Large intestine (tissue), 12 donors: ENCODE data around the gene OR8G5. TPM values are rescaled to one million over a fixed set of nuclear protein-coding genes. Genes with fewer than 3 reads are reported as not detected.
"Not testable (repeated sequence)": the region's sequence is repeated elsewhere in the genome, so short reads cannot be mapped to it uniquely, and the experiment has no call there.

Source experiments
- DNase-seq, 2 donors: peaks; one replicate each; pipeline versions ENCODE4 v3.0.0 to v3.0.0-alpha.2; 2013
- H3K27ac ChIP-seq: one replicate; pipeline ENCODE4 v1.5.1; 2013; ENCODE audit warnings: low read length
- H3K27me3 ChIP-seq: 2 replicates; pipeline ENCODE4 v1.6.1; 2013; ENCODE audit warnings: low read length; ENCODE audit not compliant: control insufficient read depth, insufficient read depth
- H3K36me3 ChIP-seq: 2 replicates; pipeline ENCODE4 v1.6.1; 2013; ENCODE audit warnings: low read length; ENCODE audit not compliant: control insufficient read depth, insufficient read depth
- H3K4me1 ChIP-seq: one replicate; pipeline ENCODE4 v1.6.1; 2013; ENCODE audit warnings: low read length; ENCODE audit not compliant: control insufficient read depth, insufficient read depth
- H3K4me3 ChIP-seq: one replicate; pipeline ENCODE4 v1.5.1; 2013; ENCODE audit warnings: low read length
- H3K9me3 ChIP-seq: one replicate; pipeline ENCODE4 v1.6.1; 2013; ENCODE audit warnings: mild to moderate bottlenecking, low read depth, low read length, moderate library complexity; ENCODE audit not compliant: control insufficient read depth
- WGBS: methylation state at CpG from one replicate; pipeline ENCODE4 v1.1.5; 2013; ENCODE audit warnings: low lambda C conversion rate; ENCODE audit not compliant: insufficient coverage; 5-methylcytosine and 5-hydroxymethylcytosine counted together
- long read RNA-seq, 11 donors: transcript quantifications; one replicate each; lab custom pipeline, GENCODE V29; 2026
- polyA plus RNA-seq: library from polyadenylated mRNA; unstranded; fragments of 120-200 nt; gene quantifications from one replicate; pipeline ENCODE4 v1.2.1, GENCODE V29; 2013

OR8G5 gene, protein sequence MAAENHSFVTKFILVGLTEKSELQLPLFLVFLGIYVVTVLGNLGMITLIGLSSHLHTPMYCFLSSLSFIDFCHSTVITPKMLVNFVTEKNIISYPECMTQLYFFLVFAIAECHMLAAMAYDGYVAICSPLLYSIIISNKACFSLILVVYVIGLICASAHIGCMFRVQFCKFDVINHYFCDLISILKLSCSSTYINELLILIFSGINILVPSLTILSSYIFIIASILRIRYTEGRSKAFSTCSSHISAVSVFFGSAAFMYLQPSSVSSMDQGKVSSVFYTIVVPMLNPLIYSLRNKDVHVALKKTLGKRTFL
- polyA plus RNA-seq, result not detected
- long read RNA-seq, donor 1, result 0 reads
- long read RNA-seq, donor 2, result 0 reads
- long read RNA-seq, donor 3, result 0 reads
- long read RNA-seq, donor 4, result 0 reads
- long read RNA-seq, donor 5, result 0 reads
- long read RNA-seq, donor 6, result 0 reads
- long read RNA-seq, donor 7, result 0 reads
- long read RNA-seq, donor 8, result 0 reads
- long read RNA-seq, donor 9, result 0 reads
- long read RNA-seq, donor 10, result 0 reads
- long read RNA-seq, donor 11, result 0 reads

DNA sequence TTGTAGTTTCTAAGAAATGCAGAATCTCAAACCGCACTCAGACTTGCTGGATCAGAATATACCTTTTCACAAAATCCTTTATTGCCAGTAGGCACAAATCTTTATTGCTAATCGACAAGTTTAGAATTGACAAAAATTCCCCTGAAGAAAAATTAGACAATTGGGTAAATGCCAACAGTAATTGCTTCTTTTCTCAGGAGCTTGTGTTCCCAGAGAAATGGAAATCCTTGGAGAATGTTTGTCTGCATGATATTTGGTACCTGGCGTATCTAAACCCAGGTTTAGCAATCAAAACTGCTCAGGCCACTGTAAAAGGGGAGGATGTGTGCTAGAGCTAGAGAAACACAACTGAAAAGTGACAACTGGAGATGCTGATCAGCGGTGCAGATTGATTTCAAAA lies at the start of gene OR8G5:
Gene OR8G5 (plus strand): TSS at position 301 of the 400 bp plus-strand sequence. CDS start 8,556 bp downstream, outside the sequence.
- Histone ChIP-seq H3K9me3 (no peaks in the 10 kb centered on the region), H3K4me3 (no peak within 1 kb of the TSS), H3K36me3 (no peaks in the 10 kb centered on the region), H3K27me3 (no peaks in the 10 kb centered on the region), H3K4me1 (no peaks in the 10 kb centered on the region), H3K27ac (no peak within 1 kb of the TSS)
- WGBS, result no CpG with 5 or more reads among the region's 4 CpGs
- DNase-seq, result no peak

DNA sequence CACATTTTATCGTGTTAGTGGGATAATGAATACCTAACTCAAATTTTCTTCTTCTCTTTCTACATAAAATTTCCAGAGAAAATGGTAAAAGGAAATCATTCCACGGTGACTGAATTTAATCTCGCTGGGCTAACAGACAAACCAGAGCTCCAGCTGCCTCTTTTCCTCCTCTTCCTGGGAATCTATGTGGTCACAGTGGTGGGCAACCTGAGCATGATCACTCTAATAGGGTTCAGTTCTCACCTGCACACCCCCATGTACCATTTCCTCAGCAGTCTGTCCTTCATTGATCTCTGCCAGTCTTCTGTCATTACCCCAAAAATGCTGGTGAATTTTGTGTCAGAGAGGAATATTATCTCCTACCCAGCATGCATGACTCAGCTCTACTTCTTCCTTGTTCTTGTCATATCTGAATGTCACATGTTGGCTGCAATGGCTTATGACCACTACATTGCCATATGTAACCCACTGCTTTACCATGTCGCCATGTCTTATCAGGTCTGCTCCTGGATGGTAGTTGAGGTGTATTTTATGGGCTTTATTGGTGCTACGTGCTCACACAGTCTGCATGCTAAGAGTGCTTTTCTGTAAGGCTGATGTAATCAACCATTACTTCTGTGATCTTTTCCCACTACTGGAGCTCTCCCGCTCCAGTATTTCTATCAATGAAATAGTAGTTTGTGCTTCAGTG lies 48.9 kb upstream of the OR8G5 start:
- WGBS, result 100% methylated on average over 1 of the region's 6 CpGs
- no peak for DNase-seq
- no peaks in the 10 kb centered on the region for H3K36me3 ChIP-seq
- H3K27me3 ChIP-seq, result no peaks in the 10 kb centered on the region
- H3K4me3 ChIP-seq, result no peak overlapping the region
- H3K9me3 ChIP-seq, result no peaks in the 10 kb centered on the region
- H3K4me1 ChIP-seq, result no peaks in the 10 kb centered on the region
- no peak overlapping the region for H3K27ac ChIP-seq

DNA sequence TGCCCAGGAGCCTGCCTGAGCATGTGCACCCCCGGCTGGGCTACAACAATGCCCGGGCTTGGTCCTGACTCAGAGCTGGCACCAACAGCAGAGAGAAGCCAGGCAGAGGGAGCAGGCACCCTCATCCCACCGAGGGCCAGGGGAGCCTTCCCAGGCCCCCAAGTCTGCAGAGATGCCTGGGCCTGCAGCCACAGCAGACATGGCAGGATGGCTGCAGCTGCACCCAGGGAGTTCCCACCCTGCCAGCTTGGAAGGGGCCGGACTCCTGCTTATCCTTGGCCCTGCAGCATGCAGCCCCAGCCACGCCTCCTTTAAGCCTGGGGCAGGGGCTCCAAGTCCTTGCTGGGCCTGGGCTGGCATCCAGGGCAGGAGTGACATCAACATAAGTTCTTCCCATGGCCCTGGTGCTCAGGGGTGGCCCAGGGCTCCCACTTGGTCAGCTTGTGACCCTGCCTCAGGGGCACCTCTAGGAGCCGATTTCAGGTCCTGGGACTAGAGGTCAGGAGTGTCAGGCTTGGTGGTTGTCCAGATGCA lies 46.3 kb upstream of the OR8G5 start:
- Histone ChIP-seq H3K27me3 (no peaks in the 10 kb centered on the region), H3K36me3 (no peaks in the 10 kb centered on the region), H3K4me3 (no peak overlapping the region), H3K4me1 (no peaks in the 10 kb centered on the region), H3K9me3 (no peaks in the 10 kb centered on the region), H3K27ac (no peak overlapping the region)
- WGBS, result no CpG with 5 or more reads among the region's 6 CpGs
- no peak for DNase-seq

DNA sequence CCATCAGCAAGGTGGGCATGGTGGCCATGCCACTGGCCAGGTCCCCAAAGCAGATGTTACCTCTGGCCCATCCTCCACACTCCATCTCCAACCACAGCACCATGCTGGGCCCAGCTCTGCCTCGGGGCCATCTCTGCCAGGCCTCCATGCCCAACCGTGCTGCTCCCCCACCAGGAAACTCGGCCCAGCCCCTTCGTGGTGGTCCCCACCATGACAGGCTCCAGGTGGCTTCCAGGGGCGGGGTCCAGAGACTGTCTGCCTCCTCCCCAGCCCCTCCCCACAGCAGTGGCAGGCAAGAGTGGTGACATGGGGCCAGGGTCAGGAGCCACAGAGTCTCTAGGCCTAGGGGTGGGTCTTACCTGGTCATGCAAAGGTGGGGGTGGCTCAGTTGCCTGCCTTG lies 45.8 kb upstream of the OR8G5 start:
- H3K4me3 ChIP-seq, result no peak overlapping the region
- H3K4me1 ChIP-seq, result no peaks in the 10 kb centered on the region
- H3K36me3 ChIP-seq, result no peaks in the 10 kb centered on the region
- no peak overlapping the region for H3K27ac ChIP-seq
- DNase-seq, result no peak
- no peaks in the 10 kb centered on the region for H3K27me3 ChIP-seq
- H3K9me3 ChIP-seq, result no peaks in the 10 kb centered on the region
- WGBS, result no CpG with 5 or more reads among the region's 5 CpGs

DNA sequence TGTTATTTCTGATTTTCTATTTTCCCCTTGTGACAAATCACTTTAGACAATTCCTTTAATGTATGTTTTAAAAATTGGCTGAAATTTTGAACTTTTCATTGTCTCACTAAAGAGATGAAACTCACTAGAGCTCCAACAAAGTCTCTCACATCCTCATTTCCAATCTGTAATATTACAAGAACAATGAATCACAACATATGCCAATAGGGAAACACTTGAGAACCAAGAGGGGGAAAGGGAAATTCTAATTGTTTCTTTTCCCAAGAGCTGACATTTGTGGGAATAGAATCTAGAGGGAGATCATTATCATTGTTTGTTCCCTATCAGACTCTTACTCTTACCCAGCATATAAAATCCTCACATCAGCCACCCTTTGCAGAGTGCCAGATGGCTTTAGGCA lies 44.9 kb upstream of the OR8G5 start:
- no peaks in the 10 kb centered on the region for H3K27me3 ChIP-seq
- no peaks in the 10 kb centered on the region for H3K9me3 ChIP-seq
- H3K27ac ChIP-seq, result no peak overlapping the region
- no peaks in the 10 kb centered on the region for H3K36me3 ChIP-seq
- H3K4me1 ChIP-seq, result no peaks in the 10 kb centered on the region
- no peak overlapping the region for H3K4me3 ChIP-seq
- no peak for DNase-seq

DNA sequence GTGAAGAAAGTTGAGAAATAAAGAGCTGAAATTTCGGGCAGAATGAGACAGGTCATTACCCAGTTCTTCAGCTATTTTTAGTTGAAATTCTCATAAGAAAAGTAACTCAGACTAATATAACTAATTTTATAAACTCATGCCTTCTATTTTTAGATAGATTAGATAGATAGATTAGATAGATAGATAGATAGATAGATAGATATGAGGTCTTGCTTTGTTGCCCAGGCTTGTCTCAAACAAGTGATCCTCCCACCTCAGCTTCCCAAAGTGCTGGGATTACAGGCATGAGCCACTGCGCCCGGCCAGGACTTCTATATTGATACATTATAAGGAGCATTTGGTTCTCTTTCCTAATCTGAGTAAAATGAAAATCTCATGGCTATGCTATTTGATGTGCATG lies 42.1 kb upstream of the OR8G5 start:
- no peak for DNase-seq
- Histone ChIP-seq H3K4me3 (no peak overlapping the region), H3K4me1 (no peaks in the 10 kb centered on the region), H3K27me3 (no peaks in the 10 kb centered on the region), H3K9me3 (no peaks in the 10 kb centered on the region), H3K36me3 (no peaks in the 10 kb centered on the region), H3K27ac (no peak overlapping the region)
- 67% methylated on average over 1 of the region's 3 CpGs for WGBS

DNA sequence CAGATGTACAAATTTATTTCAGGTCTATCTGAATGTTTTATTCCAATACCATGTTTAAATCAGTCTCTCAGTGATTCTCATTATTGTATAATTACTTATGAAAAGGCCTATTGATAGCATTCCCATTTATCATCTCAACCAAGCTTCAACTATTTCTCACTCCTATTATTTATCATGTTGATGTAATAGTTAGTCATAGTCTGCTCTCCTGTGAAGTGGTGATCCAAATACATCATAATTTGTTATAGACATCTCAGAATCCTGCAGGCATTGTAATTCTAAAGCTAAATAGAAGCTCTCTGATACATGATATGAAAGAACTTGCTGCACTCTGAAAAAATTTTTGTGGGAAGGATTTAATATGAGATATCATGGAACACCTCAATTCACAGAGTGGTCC lies 37.0 kb upstream of the OR8G5 start:
- no peak for DNase-seq
- Histone ChIP-seq H3K4me3 (no peak overlapping the region), H3K36me3 (no peaks in the 10 kb centered on the region), H3K4me1 (no peaks in the 10 kb centered on the region), H3K27me3 (no peaks in the 10 kb centered on the region), H3K27ac (no peak overlapping the region), H3K9me3 (no peaks in the 10 kb centered on the region)

DNA sequence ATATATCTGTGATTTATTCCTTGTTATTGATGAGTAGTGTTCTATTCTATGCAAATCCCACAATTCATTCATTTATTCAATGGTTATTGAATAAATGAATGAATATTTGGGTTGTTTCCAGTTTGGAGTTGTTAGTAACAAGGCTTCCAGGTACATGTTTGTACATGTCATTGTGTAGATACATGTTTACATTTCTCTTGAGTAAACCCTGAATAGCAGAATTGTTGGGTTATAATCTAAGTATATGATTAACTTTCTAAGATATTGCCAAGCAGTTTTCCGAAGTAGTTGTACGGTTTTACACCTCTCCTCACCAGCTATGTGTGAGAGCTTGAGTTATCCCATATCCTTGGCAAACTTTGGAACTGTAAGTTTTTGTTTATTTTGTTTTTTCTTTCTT lies 33.8 kb upstream of the OR8G5 start:
- no peak for DNase-seq
- Histone ChIP-seq H3K27me3 (no peaks in the 10 kb centered on the region), H3K27ac (no peak overlapping the region), H3K4me1 (no peaks in the 10 kb centered on the region), H3K9me3 (no peaks in the 10 kb centered on the region), H3K4me3 (no peak overlapping the region), H3K36me3 (no peaks in the 10 kb centered on the region)
- no CpG with 5 or more reads among the region's 2 CpGs for WGBS

DNA sequence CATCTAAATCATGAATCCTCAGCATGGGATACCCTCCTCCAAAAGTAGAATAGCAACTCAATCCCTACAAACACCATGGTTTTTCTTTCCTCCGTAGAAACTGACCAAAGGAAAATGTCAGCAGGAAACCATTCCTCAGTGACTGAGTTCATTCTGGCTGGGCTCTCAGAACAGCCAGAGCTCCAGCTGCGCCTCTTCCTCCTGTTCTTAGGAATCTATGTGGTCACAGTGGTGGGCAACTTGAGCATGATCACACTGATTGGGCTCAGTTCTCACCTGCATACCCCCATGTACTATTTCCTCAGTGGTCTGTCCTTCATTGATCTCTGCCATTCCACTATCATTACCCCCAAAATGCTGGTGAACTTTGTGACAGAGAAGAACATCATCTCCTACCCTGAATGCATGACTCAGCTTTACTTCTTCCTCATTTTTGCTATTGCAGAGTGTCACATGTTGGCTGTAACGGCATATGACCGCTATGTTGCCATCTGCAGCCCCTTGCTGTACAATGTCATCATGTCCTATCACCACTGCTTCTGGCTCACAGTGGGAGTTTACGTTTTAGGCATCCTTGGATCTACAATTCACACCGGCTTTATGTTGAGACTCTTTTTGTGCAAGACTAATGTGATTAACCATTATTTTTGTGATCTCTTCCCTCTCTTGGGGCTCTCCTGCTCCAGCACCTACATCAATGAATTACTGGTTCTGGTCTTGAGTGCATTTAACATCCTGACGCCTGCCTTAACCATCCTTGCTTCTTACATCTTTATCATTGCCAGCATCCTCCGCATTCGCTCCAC lies 31.4 kb upstream of the OR8G5 start:
- H3K27ac ChIP-seq, H3K27me3 ChIP-seq, DNase-seq, H3K4me1 ChIP-seq, H3K36me3 ChIP-seq, H3K4me3 ChIP-seq, H3K9me3 ChIP-seq: not testable (repeated sequence)
- 50% methylated on average over 2 of the region's 9 CpGs for WGBS

DNA sequence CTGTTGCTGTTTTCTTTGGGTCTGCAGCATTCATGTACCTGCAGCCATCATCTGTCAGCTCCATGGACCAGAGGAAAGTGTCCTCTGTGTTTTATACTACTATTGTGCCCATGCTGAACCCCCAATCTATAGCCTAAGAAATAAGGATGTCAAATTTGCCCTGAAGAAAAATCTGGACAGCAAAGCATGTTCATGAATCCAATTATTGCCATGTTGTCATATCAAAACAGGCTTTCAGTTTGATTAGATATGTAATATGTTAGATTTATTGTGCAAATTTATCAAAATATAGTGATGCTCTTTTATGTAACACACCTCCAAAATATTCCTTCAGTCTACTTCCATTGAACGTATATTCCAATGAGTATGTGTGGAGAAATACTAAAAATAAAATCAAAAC lies 30.7 kb upstream of the OR8G5 start:
- Histone ChIP-seq H3K4me3 (no peak overlapping the region), H3K27ac (no peak overlapping the region), H3K4me1 (no peaks in the 10 kb centered on the region), H3K9me3 (no peaks in the 10 kb centered on the region), H3K36me3 (no peaks in the 10 kb centered on the region), H3K27me3 (no peaks in the 10 kb centered on the region)
- no peak for DNase-seq
- WGBS, result 80% methylated on average over 1 of the region's 1 CpG
